Measurements from ENCODE around the gene RNASEH2A. TPM values are rescaled to one million over a fixed set of nuclear protein-coding genes. Genes with fewer than 3 reads are reported as not detected.

The RNASEH2A gene
- total and polyA plus RNA-seq, 2 of the 4 experiments (the other 2 are of a cell fraction), result 34.9 to 44.6 TPM

- Histone ChIP-seq H3K4me2 (ENCODE audit: low read depth, low read length) (no peak overlapping the region), H3K14ac (replicated peaks; ENCODE audit: low read depth, low read length) (no peak overlapping the region), H3K4me1 (ENCODE audit: control insufficient read depth, insufficient read depth, low read length) (peaks cover 6% of the 10 kb centered on the region), H2AFZ (replicated peaks; ENCODE audit: low read length, poor library complexity) (no peak overlapping the region), H3K18ac (ENCODE audit: low read depth, low read length) (no peak overlapping the region), H2BK15ac (ENCODE audit: low read depth, low read length) (no peak overlapping the region), H3K36me3 (ENCODE audit: control insufficient read depth, insufficient read depth, low read length) (peaks cover 9% of the 10 kb centered on the region), H3K79me1 (ENCODE audit: low read depth in 1 of 2, low read length in 2 of 2) (peaks cover 4 to 22% of the 10 kb centered on the region in 2 experiments; a peak in 3 of 4 replicates), H3K23ac (ENCODE audit: low read depth, low read length) (peak overlapping the region; percentile 94; the same call in 1 of the 2 replicates), H3K4ac (ENCODE audit: low read depth, low read length) (no peak overlapping the region), H4K20me1 (ENCODE audit: insufficient read depth, low read length) (no peaks in the 10 kb centered on the region), H3K56ac (ENCODE audit: extremely low read depth, insufficient read depth, low read length) (no peak overlapping the region), H2BK5ac (ENCODE audit: low read depth, low read length, poor library complexity, severe bottlenecking) (no peak overlapping the region), H2BK120ac (ENCODE audit: low read depth, low read length) (no peak overlapping the region), H3K27ac (ENCODE audit: insufficient read depth, low read length) (no peak overlapping the region), H4K8ac (ENCODE audit: low read depth in 2 of 2, low read length in 2 of 2) (no peak overlapping the region), H2AK5ac (ENCODE audit: low read depth, low read length) (no peak overlapping the region), H3K4me3 (ENCODE audit: insufficient read depth, low read depth, low read length) (no peak overlapping the region), H3K9ac (ENCODE audit: low read depth, low read length) (no peak overlapping the region), H3K9me3 (ENCODE audit: control insufficient read depth, insufficient read depth, low read length) (no peaks in the 10 kb centered on the region), H4K91ac (ENCODE audit: insufficient read depth, low read depth, low read length) (no peak overlapping the region), H3K27me3 (ENCODE audit: control insufficient read depth, insufficient read depth, low read length) (no peaks in the 10 kb centered on the region), H2AK9ac (replicated peaks; ENCODE audit: low read depth, low read length, poor library complexity) (peak overlapping the region; percentile 9), H4K5ac (ENCODE audit: low read depth, low read length) (no peak overlapping the region), H2BK20ac (ENCODE audit: low read depth, low read length) (no peak overlapping the region), H3K9me1 (ENCODE audit: insufficient read depth, low read length) (no peaks in the 10 kb centered on the region)
- in situ Hi-C loops (cut with MboI; ENCODE audit: low sequenced_read_pairs) (loop anchor here (5.0 to 25.0 kb wide), 2 partner anchors 33 to 1037 kb away; no protein-coding TSS in a partner anchor), dilution Hi-C loops (cut with HindIII; ENCODE audit: low sequenced_read_pairs, unreplicated experiment) (no loop called here), intact Hi-C loops (cut with micrococcal nuclease) (no loop called here)
- ChIA-PET CTCF (interaction anchor here (0.6 to 1.4 kb wide), 5 partner anchors 34 to 1371 kb away, joined by 3 to 5 read pairs (median 3); no protein-coding TSS in a partner anchor), POLR2A (ENCODE audit: unreplicated experiment) (interaction anchor here (0.6 kb wide), 1 partner anchor 36 kb away, joined by 8 read pairs; no protein-coding TSS in a partner anchor)
- DNase-seq (no peak), ATAC-seq (ENCODE audit: low read depth) (no peak)
- BruUV-seq (replicated peaks), result no TSS peak
- WGBS, 2 experiments (ENCODE audit: extremely low coverage in 2 of 2, insufficient read length in 1 of 2), result 95% methylated on average over 10 of the region's 18 CpGs; no CpG with 5 or more reads in 1 of the 2 experiments
- TF ChIP-seq BHLHE40 (IDR thresholded peaks at IDR 0.05; ENCODE audit: low read depth, low read length) (no peak), RFX5 (IDR thresholded peaks at IDR 0.05; ENCODE audit: low read depth, low read length) (no peak), POLR2A (IDR thresholded peaks at IDR 0.05; ENCODE audit: low read depth, low read length) (0 out of 2 replicates have a peak, but pooled peaks have one; percentile 27), ELK1 (IDR thresholded peaks at IDR 0.05; ENCODE audit: borderline replicate concordance, low read depth, low read length) (no peak)
Observed at GRCh38 chr19:12799742-12800465, 6.5 kb upstream of the RNASEH2A start.
